ENCODE measurements around the gene GPSM1. TPM values are rescaled to one million over a fixed set of nuclear protein-coding genes. Genes with fewer than 3 reads are reported as not detected.

Gene GPSM1
- total RNA-seq, 4 donors from 2014 or later = 10.0 to 14.9 (median 13.0) TPM

DNA sequence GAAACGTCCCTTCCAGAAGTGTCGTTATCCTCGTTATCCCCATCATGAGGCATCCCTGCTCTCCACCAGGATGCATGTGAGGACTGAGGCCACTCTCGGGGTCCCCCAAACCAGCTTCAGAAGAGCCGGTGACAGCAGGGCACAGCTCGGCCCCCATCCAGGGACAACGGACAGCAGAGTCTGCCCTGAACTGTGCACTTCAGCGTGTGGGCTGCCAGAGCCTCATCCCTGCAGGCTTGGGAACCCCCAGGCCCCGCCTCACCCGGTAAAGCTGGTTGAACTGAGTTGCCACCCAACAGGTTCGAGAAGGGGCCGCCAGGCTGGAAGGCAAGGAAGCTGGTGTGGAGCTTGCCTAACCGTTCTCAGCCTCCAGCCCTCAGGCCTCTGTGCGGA lies 46.8 kb downstream of the GPSM1 start:
- Histone ChIP-seq H3K27ac (no peak overlapping the region), H3K9me3 (no peaks in the 10 kb centered on the region), H3K36me3 (peaks cover 0 to 14% of the 10 kb centered on the region in 2 donors), H3K27me3 (no peaks in the 10 kb centered on the region), H3K4me3 (no peak overlapping the region), H3K4me1 (peaks cover 0 to 12% (median 0%) of the 10 kb centered on the region in 3 donors)
- no peak for ATAC-seq
- 79% methylated on average over 5 of the region's 14 CpGs; no CpG with 5 or more reads in 1 of the 2 donors for WGBS, 2 donors (ENCODE audit: low coverage in 1 of 2)
- TF ChIP-seq POLR2A (IDR thresholded peaks at IDR 0.05) (no peak), EP300 (IDR thresholded peaks at IDR 0.05) (no peak), POLR2AphosphoS5 (IDR thresholded peaks at IDR 0.05) (no peak)
- TF ChIP-seq, protein P1, sequence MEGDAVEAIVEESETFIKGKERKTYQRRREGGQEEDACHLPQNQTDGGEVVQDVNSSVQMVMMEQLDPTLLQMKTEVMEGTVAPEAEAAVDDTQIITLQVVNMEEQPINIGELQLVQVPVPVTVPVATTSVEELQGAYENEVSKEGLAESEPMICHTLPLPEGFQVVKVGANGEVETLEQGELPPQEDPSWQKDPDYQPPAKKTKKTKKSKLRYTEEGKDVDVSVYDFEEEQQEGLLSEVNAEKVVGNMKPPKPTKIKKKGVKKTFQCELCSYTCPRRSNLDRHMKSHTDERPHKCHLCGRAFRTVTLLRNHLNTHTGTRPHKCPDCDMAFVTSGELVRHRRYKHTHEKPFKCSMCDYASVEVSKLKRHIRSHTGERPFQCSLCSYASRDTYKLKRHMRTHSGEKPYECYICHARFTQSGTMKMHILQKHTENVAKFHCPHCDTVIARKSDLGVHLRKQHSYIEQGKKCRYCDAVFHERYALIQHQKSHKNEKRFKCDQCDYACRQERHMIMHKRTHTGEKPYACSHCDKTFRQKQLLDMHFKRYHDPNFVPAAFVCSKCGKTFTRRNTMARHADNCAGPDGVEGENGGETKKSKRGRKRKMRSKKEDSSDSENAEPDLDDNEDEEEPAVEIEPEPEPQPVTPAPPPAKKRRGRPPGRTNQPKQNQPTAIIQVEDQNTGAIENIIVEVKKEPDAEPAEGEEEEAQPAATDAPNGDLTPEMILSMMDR (IDR thresholded peaks at IDR 0.05) = no peak

DNA sequence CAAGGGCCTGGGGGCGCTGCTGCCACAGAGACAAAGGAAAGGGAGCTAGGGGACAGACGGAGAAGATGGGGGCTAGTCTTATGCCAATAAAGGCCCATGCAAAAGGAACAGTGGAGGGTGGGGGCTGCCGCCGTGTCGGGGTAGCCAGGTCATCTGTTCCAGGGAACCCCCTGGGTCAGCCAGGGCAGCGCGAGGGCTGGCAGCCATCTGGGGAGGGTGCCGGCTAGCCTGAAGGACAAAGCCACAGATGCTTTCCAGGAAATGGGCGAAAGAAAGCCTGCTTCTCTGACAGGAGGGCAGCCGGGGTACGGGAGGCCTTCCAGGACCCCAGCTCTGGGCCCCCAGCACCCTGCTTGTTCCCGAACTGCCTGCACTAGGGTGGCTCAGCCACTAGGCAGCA lies 47.8 kb downstream of the GPSM1 start:
- 83 to 86% methylated on average over 1 to 8 of the region's 12 CpGs for WGBS, 2 donors (ENCODE audit: low coverage in 1 of 2)
- Histone ChIP-seq H3K27ac (no peak overlapping the region), H3K27me3 (no peaks in the 10 kb centered on the region), H3K4me3 (no peak overlapping the region), H3K4me1 (peaks cover 0 to 12% (median 0%) of the 10 kb centered on the region in 3 donors), H3K9me3 (no peaks in the 10 kb centered on the region), H3K36me3 (peaks cover 0 to 23% of the 10 kb centered on the region in 2 donors)
- ATAC-seq = no peak
- TF ChIP-seq POLR2A (IDR thresholded peaks at IDR 0.05) = no peak
- no peak for TF ChIP-seq POLR2AphosphoS5 (IDR thresholded peaks at IDR 0.05)
- no peak for TF ChIP-seq EP300 (IDR thresholded peaks at IDR 0.05)
- TF ChIP-seq, protein P1 (IDR thresholded peaks at IDR 0.05) = no peak

DNA sequence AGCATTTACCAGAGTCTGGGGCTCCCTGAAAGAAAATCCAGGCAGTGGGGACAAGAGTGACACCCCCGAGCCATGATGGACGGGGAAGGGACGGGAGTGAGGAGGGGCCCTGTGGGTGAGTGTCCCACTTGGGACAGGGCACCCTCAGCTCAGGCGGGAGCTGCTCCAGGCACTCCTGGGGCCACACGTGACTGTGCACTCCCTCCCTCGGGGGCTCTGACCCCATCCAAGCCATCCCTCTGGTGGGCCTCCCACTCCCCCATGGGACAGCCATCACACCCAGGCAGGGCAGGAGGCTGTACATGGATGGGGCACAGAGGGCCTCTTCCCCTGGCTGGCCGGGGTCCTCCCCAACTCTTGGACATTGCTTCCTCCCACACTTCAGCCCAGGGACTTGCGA lies 49.1 kb downstream of the GPSM1 start:
- Histone ChIP-seq H3K36me3 (peaks cover 0 to 36% of the 10 kb centered on the region in 2 donors), H3K27me3 (no peaks in the 10 kb centered on the region), H3K4me1 (peaks cover 0 to 12% (median 0%) of the 10 kb centered on the region in 3 donors), H3K4me3 (no peak overlapping the region), H3K27ac (no peak overlapping the region), H3K9me3 (no peaks in the 10 kb centered on the region)
- 81% methylated on average over 4 of the region's 8 CpGs; no CpG with 5 or more reads in 1 of the 2 donors for WGBS, 2 donors (ENCODE audit: low coverage in 1 of 2)
- no peak for ATAC-seq
- TF ChIP-seq EP300 (IDR thresholded peaks at IDR 0.05) (no peak), POLR2AphosphoS5 (IDR thresholded peaks at IDR 0.05) (no peak), POLR2A (IDR thresholded peaks at IDR 0.05) (no peak)
- TF ChIP-seq, protein P1 (IDR thresholded peaks at IDR 0.05) = no peak

DNA sequence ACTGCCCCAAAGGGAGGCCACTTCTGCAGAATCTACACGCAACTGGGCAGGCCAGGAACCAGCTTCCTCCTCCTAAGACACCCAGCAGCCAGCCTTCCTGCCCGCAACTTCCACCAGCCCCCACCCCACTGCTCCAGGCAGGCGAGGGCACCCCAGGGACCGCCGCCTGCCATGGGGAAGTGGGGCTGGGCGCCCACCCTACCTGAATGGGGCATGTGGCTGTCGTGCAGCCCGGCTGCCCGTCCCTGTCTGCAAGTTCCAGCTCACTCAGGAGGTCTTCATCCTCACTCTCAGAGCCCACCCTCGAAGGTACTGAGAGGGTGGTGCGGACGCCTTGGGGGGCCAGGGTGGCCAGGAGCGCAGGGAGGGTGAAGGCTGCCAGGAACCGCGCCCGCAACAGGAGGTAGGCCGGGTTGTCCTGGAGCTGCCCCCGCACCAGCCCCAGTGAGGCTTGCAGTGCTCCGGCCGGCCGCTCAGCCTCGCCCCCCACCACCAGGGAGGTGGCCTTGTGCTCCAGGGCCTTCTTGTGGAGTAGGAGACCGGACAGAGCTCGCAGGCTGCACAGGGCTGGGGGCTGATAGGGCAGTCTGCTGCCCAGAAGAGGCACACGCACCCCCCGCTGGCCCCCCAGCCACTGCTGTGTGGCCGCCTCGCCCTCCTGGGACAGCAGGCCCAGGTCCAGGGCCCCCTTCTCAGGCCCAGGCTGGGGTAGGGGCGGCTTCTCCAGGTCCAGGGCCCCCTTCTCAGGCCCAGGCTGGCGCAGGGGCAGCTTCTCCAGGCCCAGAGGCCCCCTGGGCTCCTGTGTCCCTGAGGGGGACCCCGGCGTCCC lies 50.2 kb downstream of the GPSM1 start:
- Histone ChIP-seq H3K27me3 (no peaks in the 10 kb centered on the region), H3K4me3 (no peak overlapping the region), H3K9me3 (no peaks in the 10 kb centered on the region), H3K36me3 (peaks cover 0 to 47% of the 10 kb centered on the region in 2 donors), H3K27ac (no peak overlapping the region), H3K4me1 (peaks cover 0 to 7% (median 0%) of the 10 kb centered on the region in 3 donors)
- ATAC-seq = no peak
- TF ChIP-seq POLR2A (IDR thresholded peaks at IDR 0.05) (no peak), EP300 (IDR thresholded peaks at IDR 0.05) (no peak), POLR2AphosphoS5 (IDR thresholded peaks at IDR 0.05) (no peak)
- TF ChIP-seq, protein P1 (IDR thresholded peaks at IDR 0.05) = no peak
- WGBS, 2 donors (ENCODE audit: low coverage in 1 of 2) = no CpG with 5 or more reads among the region's 32 CpGs
